ENCODE data around the gene ZFPL1.

Gene ZFPL1

GRCh38 chr11:65131417-65131776 is 47.4 kb downstream of the ZFPL1 start:
- DNase-seq: no peak

DNA sequence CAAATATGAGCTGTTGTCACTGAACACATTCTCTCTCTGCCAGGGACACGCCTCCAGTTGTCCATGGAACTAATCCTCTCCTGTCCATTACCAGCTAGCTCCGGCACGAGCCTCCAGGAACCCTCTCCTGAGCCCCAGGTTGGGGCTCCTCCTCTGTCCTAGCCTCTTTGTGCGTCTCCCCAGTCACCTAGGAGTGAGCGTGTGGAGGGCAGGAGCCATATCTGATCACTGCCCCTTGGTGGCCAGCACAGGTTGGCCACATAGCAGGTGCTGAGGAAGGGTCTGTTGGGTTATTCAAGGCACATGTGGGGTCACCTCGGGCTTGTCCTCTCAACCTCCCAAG is 47.8 kb downstream of the ZFPL1 start:
- DNase-seq: no peak

- no peak for DNase-seq
These were observed 48.4 kb downstream of the ZFPL1 start for GRCh38 chr11:65132238-65132987.

GRCh38 chr11:65132988-65133700 is 49.1 kb downstream of the ZFPL1 start:
- no peak for DNase-seq

GRCh38 chr11:65133724-65134123 is 49.7 kb downstream of the ZFPL1 start:
- no peak for DNase-seq

GRCh38 chr11:65134240-65134951 is 50.4 kb downstream of the ZFPL1 start, which contains the start of gene SYVN1:
Gene SYVN1, minus strand, starts transcription at chr11:65134519. Its CDS starts 918 bp downstream, at chr11:65133601.
- peak; percentile 92 for DNase-seq

- DNase-seq: peak; percentile 92
These were observed 51.1 kb downstream of the ZFPL1 start for GRCh38 chr11:65134952-65135632.

- DNase-seq: no peak
These were observed 51.7 kb downstream of the ZFPL1 start for GRCh38 chr11:65135633-65136145.

- DNase-seq: no peak
These were observed 52.6 kb downstream of the ZFPL1 start for GRCh38 chr11:65136515-65137096.
